NAMALWA (cell line): ENCODE measurements around the gene ESRRB.

Experiments
- DNase-seq: peaks from one replicate; pipeline ENCODE4 v3.0.0-alpha.2; 2015; ENCODE audit warnings: low spot score

The ESRRB gene

GRCh38 chr14:76541594-76542219, 165.8 kb downstream of the ESRRB start:
- DNase-seq: no peak

DNA sequence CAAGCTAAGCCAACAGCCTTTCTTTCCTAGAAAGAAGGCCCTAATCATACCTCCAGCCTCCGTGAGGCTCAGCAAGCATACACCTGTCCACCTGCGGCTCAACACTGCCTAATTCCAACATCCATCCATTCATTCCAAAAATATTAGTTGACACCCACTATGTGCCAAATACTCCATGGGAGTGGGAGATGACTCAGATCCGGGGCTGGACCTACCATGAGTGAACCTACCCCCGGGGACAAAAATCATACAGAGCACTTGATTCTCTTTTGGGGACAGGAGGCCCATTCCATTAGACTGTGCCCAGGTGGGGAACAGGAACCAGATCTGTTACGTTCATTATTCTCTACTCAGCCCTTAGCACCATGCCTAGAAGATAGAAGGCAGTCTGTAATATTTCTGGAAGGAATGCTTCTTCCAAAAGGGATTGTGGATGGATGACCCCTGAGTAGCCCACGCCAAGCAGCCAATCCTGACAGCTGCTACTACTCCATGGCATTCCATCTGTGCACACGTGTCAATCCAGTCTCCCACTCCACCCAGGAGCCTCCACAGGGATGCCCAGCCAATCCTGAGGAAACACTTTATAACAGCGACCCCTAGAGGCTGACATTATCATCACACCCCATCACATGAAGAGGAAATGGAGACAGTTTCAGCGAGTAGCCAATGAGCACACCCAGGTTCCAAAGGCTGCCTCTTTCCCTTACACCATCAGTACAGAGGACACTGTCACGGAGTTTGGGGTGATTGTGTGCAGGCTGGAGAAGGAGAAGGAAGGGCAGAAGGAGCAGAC, 170.7 kb downstream of the ESRRB start:
- peak; percentile 46 for DNase-seq

- DNase-seq: no peak
Observed at GRCh38 chr14:76547831-76548230, 171.9 kb downstream of the ESRRB start.

GRCh38 chr14:76550534-76550933, 174.6 kb downstream of the ESRRB start:
- DNase-seq: no peak

DNA sequence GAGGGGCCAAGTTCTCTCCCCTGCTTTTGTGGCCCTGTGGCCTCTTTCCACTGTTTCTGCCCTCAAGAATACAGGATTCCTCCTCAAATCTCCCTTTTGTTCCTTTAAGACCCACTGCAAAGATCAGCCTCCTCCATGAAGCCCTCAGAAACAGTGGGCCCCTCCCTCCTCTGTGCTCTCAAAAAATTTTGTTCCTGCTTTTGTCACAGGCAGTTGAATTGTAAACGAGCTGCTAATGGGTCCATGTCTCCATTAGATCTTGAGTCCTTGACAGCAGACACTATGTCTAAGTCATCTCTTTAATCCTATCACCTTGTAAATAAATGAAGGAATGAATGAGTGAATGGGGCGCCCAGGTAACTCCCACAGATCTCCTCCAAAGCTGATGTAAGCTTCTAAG, 175.2 kb downstream of the ESRRB start:
- DNase-seq: no peak
